Stimulated activated CD8-positive, alpha-beta memory T cell treated with anti-CD3 and anti-CD28 coated beads, Interleukin-4, amount 100 ng/mL, for 4 hours (primary cell): ENCODE results near the gene STMN3.
"Not testable (repeated sequence)": the region's sequence is repeated elsewhere in the genome, so short reads cannot be mapped to it uniquely, and the experiment has no call there.

Experiments
- DNase-seq, 2 donors: peaks; one replicate each; pipeline ENCODE4 v3.0.0-alpha.2; 2020; ENCODE audit warnings: low read depth in 2 of 2, low spot score in 1 of 2

The STMN3 gene

DNA sequence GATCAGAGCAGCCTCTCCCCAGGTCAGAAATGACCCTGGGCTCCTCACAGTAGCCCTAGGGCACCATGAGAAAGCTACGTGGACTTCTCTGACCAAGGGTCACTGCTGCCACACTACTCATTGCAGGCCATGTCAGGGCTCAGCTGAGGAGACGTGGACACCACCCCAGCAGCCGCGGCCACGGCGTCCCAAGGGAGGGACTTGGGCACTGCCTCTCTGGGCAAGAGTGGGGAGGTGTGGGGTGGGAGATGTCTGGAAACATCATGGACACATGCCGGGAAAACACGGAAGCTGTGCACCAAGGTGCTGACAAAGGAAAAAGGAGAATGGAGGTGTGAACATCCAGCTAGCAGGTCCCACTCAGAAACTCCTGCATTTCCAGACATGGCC lies 35.4 kb downstream of the STMN3 start:
- no peak for DNase-seq

DNA sequence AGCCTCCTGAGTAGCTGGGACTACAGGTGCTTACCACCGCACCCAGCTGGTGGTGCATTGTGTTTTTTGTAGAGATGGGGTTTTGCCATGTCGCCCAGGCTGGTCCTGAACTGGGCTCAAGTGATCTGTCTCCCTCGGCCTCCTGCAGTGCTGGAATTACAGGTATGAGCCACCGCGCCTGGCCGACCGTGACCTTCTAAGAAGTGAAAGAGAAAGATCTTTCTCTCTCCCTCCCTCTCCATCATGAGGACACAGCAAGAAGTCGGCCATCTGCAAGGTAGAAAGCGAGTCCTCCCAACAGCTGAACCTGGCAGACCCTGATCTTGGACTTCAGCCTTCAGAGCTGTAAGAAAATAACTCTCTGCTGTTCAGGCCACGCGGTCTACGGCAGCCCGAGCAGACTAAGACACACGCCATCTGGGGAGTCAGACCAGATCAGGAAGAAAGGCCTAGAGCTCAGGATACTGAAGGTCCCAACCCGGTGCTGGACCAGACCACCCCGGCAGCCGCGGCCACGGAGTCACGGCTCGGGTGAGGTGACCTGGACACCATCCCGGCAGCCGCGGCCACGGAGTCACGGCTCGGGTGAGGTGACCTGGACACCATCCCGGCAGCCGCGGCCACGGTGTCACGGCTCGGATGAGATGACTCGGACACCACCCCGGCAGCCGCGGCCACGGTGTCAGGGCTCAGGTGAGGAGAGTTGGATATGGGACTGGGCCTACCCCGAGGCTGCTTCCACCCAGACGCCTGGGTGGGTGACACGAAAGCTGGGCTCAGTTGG lies 35.9 kb downstream of the STMN3 start:
- DNase-seq = no peak

DNA sequence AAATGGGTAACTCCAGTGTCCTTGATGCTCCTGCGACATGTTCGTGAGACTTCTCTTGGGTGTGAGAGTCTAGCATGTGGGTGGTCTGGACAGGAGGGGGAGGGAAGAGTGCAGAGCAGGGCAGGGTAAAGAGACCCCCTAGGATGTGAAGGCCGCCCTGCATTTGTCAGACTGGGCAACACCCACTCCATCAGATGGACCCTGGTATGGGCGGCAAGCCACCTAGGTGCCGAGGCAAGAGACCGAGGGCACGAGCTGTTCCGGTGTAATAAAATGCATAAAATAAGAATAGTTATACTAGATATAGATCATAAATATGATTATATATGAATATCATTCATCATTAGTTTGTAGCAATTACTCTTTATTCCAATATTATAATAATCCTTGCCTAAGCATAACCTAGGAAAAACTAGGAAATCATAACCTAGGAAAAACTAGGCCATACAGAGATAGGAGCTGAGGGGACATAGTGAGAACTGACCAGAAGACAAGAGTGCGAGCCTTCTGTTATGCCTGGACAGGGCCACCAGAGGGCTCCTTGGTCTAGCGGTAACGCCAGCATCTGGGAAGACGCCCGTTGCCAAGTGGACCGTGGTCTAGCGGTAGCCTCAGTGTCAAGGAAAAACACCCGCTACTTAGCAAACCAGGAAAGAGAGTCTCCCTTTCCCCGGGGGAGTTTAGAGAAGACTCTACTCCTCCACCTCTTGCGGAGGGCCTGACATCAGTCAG lies 39.2 kb downstream of the STMN3 start:
- DNase-seq = not testable (repeated sequence)

DNA sequence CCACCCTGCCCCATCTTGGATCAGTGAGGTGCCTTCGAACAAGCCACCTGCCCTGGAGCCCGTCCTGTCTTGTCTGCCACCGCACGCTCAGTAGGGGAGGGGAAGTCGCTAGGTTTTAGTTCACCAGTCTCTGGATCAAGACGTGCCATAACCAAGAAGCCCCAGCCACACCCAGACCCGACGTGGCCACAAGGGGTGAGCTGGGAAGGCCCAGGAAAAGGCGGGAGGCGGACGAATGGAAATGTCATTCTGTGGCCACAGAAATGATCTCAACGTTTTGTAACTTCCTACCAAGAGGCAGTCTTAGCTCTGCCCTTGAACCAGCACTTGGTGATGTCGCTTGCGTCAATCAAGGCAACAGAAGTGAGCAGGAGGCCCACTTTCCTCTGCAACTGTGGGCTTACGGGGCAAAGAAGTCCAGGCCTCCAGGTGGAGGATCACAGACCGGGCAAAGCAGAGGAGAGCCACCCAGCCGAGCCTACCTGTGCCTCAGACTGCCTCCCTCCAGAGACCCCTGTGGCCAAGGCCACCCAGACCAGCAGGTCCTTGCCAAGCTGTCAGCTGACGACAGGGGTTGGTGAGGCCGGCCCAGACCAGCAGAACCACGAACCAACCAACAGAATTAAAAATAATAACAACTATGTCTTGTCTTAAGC lies 40.8 kb downstream of the STMN3 start:
- DNase-seq = no peak

DNA sequence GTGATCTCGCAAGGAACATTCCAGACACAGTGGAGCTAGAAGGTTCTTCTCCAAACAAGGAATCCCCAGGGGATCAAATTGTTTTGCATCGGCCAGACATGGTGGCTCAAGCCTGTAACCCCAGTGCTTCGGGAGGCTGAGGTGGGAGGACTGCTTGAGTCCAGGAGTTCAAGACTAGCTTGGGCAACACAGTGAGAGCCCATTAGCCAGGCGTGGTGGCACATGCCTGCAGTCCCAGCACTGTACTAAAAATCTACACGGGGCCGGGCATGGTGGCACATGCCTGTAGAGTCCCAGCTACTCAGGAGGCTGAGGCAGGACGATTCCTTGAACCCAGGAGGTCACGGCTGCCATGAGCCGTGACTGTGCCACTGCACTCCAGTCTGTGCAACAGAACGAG lies 41.6 kb downstream of the STMN3 start:
- DNase-seq = no peak

DNA sequence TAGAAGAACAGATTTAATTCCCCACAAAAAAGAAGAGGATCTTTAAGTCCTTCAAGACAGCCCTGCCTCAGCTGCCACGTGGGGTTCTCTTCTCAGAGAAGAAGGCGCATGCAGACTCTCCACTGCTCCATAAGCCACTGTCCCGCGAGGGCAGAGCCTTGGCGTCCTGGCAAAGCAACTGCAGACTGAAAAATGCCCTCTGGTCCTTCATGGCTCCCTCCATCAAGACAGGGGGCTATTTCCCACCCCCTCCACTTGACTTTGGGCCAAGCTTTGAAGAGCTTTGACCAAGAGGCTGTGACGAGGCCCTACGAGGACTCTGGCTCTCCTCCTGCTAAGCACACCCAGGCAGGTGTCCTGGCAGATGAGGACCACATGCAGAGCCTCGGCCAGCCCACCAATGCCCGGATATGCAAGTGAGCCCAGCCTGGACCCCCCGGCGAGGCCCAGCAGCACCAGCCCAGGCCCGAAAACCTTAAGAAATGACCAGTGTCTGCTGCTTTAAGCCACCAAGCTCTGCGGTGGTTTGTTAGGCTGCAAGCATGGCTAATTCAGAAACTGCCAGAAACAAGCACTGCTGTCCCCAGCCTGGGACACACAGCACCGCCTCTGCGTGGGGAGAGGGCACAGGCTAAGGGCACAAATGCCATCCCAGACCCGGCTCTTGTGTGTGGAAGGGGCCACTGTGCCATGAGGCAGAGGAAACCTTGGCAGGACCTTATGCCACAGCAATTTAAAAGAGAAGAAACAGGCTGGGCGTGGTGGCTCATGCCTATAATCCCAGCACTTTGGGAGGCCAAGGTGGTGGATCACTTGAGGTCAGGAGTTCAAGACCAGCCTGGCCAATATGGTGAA lies 42.4 kb downstream of the STMN3 start:
- no peak for DNase-seq

DNA sequence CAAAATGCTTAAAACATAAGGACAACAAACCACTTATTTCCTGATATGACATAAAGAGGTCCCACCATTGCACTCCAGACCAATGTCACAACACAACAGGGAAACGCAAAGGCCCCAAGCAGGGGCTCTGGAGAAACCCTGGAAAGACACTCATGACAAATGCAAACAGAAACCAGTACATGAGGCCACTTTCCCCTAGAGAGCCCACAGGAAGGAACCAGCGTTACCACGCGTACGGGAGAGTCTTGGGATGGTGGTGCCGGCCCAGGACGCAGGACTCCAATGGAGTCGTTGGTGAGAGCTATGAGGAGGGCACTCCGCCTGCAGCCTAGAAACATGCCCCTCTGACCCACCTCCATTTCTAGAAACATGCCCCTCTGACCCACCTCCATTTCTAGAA lies 46.5 kb downstream of the STMN3 start:
- no peak for DNase-seq

DNA sequence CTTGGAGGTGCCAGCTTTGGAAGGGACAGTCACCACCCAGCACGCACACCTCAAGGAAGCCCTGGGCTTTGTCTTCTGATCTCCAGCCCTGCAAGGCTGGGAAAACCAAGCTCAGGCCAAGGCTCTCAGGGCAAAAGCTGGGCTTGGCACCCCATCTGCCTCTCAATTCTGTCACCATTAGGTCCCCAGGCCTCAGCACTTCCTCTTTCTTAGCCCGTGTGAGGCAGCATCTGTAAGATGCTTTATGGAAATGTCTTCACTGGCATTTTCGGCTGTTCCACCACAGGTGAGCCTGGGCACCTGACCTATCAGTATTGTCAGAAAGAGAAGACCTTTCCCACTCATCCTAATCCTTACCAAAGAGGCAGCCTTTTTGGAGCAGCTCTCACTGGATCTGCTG lies 50.9 kb downstream of the STMN3 start:
- DNase-seq = no peak

DNA sequence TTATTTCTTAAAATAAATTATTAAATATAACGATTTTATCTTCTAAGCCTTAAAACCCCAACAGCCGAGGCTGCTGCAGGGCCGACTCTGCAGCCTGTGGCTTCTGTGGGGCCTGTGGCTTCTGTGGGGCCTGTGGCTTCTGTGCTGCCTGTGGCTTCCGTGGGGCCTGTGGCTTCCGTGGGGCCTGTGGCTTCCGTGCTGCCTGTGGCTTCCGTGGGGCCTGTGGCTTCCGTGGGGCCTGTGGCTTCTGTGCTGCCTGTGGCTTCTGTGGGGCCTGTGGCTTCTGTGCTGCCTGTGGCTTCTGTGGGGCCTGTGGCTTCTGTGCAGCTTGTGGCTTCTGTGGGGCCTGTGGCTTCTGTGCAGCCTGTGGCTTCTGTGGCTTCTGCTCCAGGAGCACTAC lies 51.5 kb downstream of the STMN3 start:
- DNase-seq = not testable (repeated sequence)

DNA sequence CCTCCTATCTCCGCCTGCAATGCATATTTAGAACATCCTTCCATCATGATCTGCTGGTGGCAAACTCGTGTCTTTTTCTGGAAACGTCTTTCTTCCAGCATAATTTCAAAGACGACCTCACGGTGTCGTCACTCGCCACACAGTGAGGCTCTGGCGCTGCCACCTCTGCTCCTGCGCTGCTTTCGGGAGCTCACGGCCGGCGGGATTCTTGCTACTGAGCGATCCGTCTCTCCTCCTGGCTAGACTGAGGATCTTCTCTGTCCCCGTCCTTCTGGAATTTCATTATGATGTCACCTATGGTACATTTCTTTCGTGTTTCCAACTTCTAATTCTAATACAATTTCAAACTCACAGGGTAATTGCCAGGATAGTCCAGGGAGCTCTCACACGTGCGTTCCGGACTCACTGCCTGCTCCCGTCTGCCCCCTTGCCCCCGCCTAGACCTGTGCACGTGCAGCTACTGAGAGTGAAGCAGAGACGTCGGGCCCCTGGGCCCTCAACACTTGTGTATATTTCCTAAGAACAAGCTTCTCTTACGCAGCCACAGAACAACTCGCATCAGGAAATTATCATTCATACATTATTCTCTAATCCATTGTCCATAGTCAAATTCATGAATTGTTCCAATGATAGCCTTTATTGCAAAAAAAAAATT lies 53.7 kb downstream of the STMN3 start:
- DNase-seq = no peak

DNA sequence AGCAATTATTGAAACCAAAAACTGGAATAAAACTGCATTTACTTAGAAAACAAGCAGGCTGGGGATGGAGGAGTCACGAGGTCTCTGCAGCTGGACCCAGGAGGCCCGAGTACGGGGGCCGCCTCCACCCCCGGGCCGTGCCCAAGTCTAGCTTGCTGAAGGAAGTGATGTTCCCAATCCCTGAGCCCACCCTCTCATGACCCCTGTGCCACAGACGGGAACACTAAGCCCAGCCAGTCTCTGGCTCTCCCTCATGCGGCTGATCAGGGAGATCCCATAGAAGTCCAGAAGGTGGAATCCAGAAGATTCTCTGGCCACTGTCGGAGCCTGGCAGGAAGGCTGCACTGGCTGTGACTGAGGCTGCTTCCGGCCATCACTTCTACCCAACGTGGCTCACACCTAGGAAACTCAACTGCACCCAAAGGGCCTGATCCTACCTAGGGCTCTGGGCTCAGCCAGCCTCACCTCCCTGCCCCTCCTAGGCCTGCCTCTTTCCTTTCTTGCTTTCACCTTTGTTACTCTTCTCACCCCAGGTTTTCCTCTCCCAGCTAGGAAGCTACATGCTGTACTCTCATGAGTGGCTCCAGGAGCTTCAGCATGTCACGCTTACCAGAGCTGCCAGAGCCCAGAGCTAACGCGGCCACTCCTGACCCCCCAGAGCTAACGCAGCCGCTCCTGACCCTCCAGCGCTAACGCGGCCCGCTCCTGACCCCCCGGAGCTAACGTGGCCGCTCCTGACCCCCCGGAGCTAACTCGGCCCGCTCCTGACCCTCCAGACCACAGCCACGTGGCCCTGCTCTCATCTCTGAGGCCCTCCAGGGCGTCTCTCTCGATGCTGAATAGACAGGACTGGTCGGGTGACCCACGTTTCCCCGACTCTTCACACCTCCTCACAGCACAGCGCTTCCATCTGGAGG lies 54.5 kb downstream of the STMN3 start:
- DNase-seq = no peak

DNA sequence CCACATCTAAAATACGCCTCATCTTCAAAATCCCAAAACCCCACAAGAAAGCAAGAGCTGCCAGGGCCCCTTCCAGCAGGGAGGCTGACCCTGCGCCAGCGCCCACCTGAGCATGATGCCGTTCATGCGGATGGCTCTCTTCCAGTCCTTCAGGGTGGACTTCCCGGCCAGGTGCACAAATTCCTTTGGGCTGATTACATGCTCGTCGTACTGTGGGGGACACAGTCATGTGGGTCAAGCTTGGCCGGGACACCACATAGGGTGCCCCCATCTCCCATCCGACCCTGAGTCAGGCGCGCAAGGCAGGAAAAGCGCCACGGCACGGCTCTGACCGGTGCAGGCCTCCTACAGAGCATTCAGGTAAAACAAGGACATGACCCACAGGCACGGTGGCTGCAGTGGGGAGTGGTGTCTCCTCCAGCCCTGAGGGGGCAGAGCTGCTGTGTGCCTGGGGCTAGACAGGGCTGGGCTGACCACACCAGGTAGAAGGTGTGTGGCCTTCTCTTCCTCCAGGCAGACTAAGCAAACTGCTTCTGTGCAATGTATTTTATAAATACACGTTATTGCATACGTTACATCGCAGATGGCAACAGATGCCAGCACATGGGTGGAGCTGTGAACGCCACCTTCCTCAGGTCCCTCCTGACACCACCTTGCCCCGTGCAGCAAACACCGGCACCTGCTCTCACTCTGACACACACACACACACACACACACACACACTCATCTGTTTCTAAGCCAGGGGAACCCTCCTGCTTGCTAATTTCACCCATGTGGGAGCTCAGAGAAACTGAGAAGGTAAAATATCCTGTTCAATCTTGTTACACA lies 55.4 kb downstream of the STMN3 start:
- DNase-seq = no peak

DNA sequence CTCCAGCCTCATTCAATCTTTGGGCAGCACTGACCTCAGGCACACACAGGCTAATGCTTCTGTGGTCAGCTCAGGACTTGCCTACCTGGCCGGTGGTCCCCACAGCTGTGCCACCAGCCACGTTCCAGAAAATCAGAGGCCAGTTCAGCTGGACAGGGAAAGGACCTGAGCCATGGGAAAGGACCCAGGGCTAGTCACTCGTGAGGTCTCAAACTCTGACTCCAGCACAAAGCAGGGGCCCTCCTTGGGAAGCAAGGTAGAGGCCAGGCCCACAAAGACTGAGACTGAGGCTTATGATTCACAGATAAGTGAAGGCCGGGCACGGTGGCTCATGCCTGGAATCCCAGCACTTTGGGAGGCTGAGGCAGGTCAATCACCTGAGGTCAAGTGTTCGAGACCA lies 56.8 kb downstream of the STMN3 start:
- no peak for DNase-seq

DNA sequence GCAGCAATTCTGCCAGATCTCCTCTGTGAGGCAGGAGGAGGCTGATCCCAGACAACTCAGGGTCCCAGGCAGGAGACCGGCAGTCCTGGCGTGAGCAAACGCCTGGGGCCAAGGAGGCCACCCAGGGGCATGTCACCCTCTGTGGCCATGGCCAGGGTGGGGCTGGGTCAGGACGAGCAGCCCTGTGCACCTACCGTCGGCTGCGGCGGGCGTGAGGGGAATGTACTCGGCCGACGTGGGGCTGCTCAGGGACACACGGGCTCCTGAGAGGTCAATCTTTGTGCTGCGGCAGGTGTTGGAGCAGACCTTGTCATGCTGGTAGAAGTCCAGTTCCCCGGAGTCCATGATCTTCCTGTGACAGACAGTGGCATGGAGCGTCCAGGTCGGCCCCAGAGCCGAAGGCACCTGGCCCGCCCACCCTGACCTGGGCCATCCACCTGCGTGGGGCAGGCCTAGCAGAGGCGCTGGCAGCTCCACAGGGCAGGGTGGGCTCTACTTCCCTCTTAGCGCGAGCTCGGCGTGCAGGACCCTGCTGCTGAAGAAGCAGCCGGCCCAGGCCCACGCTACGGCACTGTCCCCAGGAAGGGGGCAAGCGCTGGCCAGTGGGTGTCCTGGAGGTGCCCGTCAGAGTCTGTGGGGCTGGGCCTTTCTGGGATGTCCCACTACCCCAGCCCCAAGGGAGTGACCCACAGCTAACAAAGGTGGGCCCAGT lies 57.7 kb downstream of the STMN3 start:
- no peak for DNase-seq

DNA sequence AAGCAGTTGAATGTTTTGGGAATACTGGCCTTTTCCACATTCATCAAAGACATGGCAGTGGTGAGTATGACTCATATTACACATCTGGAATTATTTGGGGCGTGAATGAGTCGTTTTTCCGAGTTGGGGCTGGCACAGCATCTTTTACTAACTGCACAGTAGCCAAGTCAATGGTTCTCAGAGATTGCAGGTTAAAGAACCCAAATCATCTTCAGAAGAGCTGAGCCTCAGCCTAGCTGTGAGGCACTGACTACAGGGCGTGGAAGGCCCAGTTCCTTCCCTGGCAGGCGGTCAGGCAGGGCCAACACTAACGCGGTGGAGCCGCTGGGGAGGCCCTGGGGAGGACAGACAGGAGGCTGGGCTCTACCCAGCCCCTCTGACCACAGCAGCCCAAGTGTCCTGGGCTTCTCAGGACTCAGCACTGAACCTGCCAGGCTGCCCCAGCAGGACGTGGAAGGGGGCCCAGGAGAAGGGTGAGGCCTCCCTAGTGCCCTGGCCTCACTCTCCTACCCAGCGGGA lies 59.1 kb downstream of the STMN3 start:
- no peak for DNase-seq

DNA sequence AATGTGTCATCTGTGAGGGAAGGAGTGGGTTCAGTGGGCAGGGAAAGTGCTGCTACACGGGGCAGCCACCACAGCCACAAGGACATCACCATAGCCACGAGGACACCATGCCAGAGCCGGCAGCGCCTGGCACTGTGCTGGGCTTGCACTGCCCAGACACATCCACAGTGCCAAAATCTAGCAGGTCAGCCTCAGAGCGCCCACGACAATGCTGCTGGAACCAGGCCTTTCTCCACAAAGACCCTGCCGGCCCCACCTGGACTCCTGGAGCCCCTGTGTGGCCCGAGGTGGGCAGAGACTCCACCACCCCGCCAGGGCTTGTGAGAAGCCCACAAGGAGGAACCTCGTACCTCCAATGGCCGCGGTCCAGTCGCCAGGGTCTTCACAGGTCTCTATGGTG lies 60.6 kb downstream of the STMN3 start:
- no peak for DNase-seq

DNA sequence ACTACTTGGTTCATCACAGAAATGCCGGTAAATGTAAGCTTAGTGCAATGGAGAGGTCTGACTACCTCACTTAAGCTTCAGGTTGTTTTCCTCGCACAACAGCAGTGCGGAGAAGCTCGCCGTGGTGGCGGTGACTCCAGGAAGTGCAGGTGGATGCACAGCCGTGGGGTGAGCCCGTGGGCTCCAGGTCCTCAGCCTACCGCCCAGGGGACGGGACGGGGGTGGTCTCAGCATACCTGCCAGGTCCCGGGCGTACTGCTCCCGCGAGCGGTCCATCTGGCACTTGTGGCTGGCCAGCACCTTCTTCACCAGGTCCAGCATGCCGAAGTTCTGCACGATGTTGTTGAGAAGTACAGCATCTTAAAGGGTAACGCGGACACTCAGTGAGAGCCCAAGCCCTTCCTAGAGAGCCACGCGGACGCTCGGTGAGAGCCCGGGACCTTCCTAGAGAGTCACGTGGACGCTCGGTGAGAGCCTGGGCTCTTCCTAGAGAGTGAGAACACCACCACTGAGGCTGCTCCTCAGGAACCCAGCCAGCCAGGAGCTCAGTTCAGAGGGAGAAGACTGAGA lies 61.4 kb downstream of the STMN3 start:
- no peak for DNase-seq

DNA sequence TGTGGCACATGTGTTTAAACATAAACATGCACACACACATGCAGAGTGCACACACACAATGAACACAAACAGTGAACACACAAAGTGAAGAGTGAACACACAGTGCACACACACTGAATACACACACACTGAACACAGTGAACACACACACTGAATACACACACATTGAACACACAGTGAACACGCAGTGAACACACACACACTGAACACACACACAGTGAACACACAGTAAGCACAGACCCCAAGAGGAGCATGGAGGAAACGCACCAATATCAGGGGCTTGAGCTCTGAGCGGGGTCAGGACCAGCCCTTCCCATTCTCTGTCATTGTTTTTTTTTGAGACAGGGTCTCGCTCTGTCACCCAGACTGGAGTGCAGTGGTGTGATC lies 62.1 kb downstream of the STMN3 start:
- DNase-seq = no peak
